Activated T-helper 1 cell treated with anti-CD3 and anti-CD28 coated beads, Interleukin-2, amount 50 U/mL, for 16 hours (primary cell): ENCODE data around the gene OR10A5.
"Not testable (repeated sequence)": the region's sequence is repeated elsewhere in the genome, so short reads cannot be mapped to it uniquely, and the experiment has no call there.

Experiments used
- DNase-seq, 2 donors: peaks; one replicate each; pipeline ENCODE4 v3.0.0-alpha.2; 2020; ENCODE audit warnings: low read depth in 1 of 2, low spot score in 1 of 2

The OR10A5 gene

GRCh38 chr11:6875761-6876160 lies 30.3 kb downstream of the OR10A5 start:
- DNase-seq, result no peak

GRCh38 chr11:6876325-6876724 lies 30.8 kb downstream of the OR10A5 start, which contains the start of gene OR10A4:
Gene OR10A4, plus strand, starts transcription at chr11:6876625. Its CDS starts 23 bp downstream, at chr11:6876648.
- no peak for DNase-seq

GRCh38 chr11:6876914-6877313 lies 31.4 kb downstream of the OR10A5 start:
- no peak for DNase-seq

- DNase-seq, result no peak
Observed at GRCh38 chr11:6882751-6883150, 37.3 kb downstream of the OR10A5 start.

- DNase-seq, result not testable (repeated sequence)
Observed at GRCh38 chr11:6887711-6888110, 42.2 kb downstream of the OR10A5 start.

- no peak for DNase-seq
Observed at GRCh38 chr11:6888830-6889229, 43.3 kb downstream of the OR10A5 start.

- DNase-seq, result no peak
Observed at GRCh38 chr11:6889835-6890234, 44.4 kb downstream of the OR10A5 start.

- no peak for DNase-seq
Observed at GRCh38 chr11:6892400-6892799, 46.9 kb downstream of the OR10A5 start, which contains the start of gene OR2D2. Gene OR2D2, minus strand, starts transcription at chr11:6892500. Its CDS starts 0 bp downstream, at chr11:6892500.

- no peak for DNase-seq
Observed at GRCh38 chr11:6894097-6894496, 48.6 kb downstream of the OR10A5 start.

- DNase-seq, result no peak
Observed at GRCh38 chr11:6895010-6895409, 49.5 kb downstream of the OR10A5 start.
